ENCODE results near the gene SLC35A5. TPM values are rescaled to one million over a fixed set of nuclear protein-coding genes. Genes with fewer than 3 reads are reported as not detected.
"Not testable (repeated sequence)": the region's sequence is repeated elsewhere in the genome, so short reads cannot be mapped to it uniquely, and the experiment has no call there.

The SLC35A5 gene
- 23.9 and 36.5 TPM in 2 replicates for total RNA-seq (2014; rRNA removed; shearing (Covaris generic))
- polyA plus RNA-seq (2014; cell fraction: nucleus; rRNA removed), result 21.0 and 27.5 TPM in 2 replicates

GRCh38 chr3:112561734-112562529, at the start of gene SLC35A5, which contains the start of gene ATG3:
Gene SLC35A5 (plus strand): TSS chr3:112562045. CDS start chr3:112563404, 1,359 bp downstream.
Gene ATG3 (minus strand): TSS chr3:112561962. CDS start chr3:112561528, 434 bp downstream.
- DNase-seq (ENCODE audit: extremely low read depth, low read depth), result peak; percentile 94

GRCh38 chr3:112512320-112512719, 49.5 kb upstream of the SLC35A5 start:
- DNase-seq (ENCODE audit: extremely low read depth, low read depth), result no peak

GRCh38 chr3:112514527-112515128, 47.2 kb upstream of the SLC35A5 start:
- no peak for DNase-seq (ENCODE audit: extremely low read depth, low read depth)

GRCh38 chr3:112518970-112519369, 42.9 kb upstream of the SLC35A5 start:
- DNase-seq (ENCODE audit: extremely low read depth, low read depth), result not testable (repeated sequence)

GRCh38 chr3:112519424-112520001, 42.3 kb upstream of the SLC35A5 start:
- peak; percentile 48 for DNase-seq (ENCODE audit: extremely low read depth, low read depth)

GRCh38 chr3:112524127-112524526, 37.7 kb upstream of the SLC35A5 start:
- not testable (repeated sequence) for DNase-seq (ENCODE audit: extremely low read depth, low read depth)

GRCh38 chr3:112530573-112530972, 31.3 kb upstream of the SLC35A5 start:
- no peak for DNase-seq (ENCODE audit: extremely low read depth, low read depth)

- DNase-seq (ENCODE audit: extremely low read depth, low read depth), result peak; percentile 11
These were observed 30.5 kb upstream of the SLC35A5 start for GRCh38 chr3:112531358-112531781.

GRCh38 chr3:112539825-112540650, 21.8 kb upstream of the SLC35A5 start:
- DNase-seq (ENCODE audit: extremely low read depth, low read depth), result no peak

GRCh38 chr3:112546216-112546759, 15.6 kb upstream of the SLC35A5 start:
- no peak for DNase-seq (ENCODE audit: extremely low read depth, low read depth)

GRCh38 chr3:112550859-112551258, 11.0 kb upstream of the SLC35A5 start:
- no peak for DNase-seq (ENCODE audit: extremely low read depth, low read depth)

- no peak for DNase-seq (ENCODE audit: extremely low read depth, low read depth)
These were observed 6.2 kb upstream of the SLC35A5 start for GRCh38 chr3:112555535-112556170.

- DNase-seq (ENCODE audit: extremely low read depth, low read depth), result no peak
These were observed 3.9 kb upstream of the SLC35A5 start for GRCh38 chr3:112557976-112558375.

- no peak for DNase-seq (ENCODE audit: extremely low read depth, low read depth)
These were observed 1.5 kb upstream of the SLC35A5 start for GRCh38 chr3:112560307-112560706.

- peak; percentile 65 for DNase-seq (ENCODE audit: extremely low read depth, low read depth)
These were observed 943 bp upstream of the SLC35A5 start for GRCh38 chr3:112560721-112561483.

- DNase-seq (ENCODE audit: extremely low read depth, low read depth), result no peak
These were observed 436 bp upstream of the SLC35A5 start for GRCh38 chr3:112561484-112561733.

- not testable (repeated sequence) for DNase-seq (ENCODE audit: extremely low read depth, low read depth)
These were observed 2.5 kb downstream of the SLC35A5 start for GRCh38 chr3:112564247-112564939.

- no peak for DNase-seq (ENCODE audit: extremely low read depth, low read depth)
These were observed 3.1 kb downstream of the SLC35A5 start for GRCh38 chr3:112564940-112565305.

GRCh38 chr3:112568642-112569041, 6.8 kb downstream of the SLC35A5 start:
- no peak for DNase-seq (ENCODE audit: extremely low read depth, low read depth)

Data from NCI-H460 (cell line).